ENCODE results near the gene GDAP2.
A peak's percentile ranks its signal among the peaks of the same experiment; 100 is the strongest.
"Not testable (repeated sequence)": the region's sequence is repeated elsewhere in the genome, so short reads cannot be mapped to it uniquely, and the experiment has no call there.

GDAP2 gene

GRCh38 chr1:117897551-117897950 lies 31.9 kb downstream of the GDAP2 start:
- DNase-seq: no peak

- peak; percentile 65 to 86 for DNase-seq
These were observed 33.8 kb downstream of the GDAP2 start for GRCh38 chr1:117895482-117896114.

- DNase-seq: no peak
These were observed 35.3 kb downstream of the GDAP2 start for GRCh38 chr1:117894078-117894477.

GRCh38 chr1:117892512-117892911 lies 36.9 kb downstream of the GDAP2 start:
- DNase-seq: no peak

GRCh38 chr1:117890452-117890851 lies 39.0 kb downstream of the GDAP2 start:
- DNase-seq: no peak

- no peak for DNase-seq
These were observed 43.2 kb downstream of the GDAP2 start for GRCh38 chr1:117886101-117886795.

GRCh38 chr1:117883616-117884015 lies 45.8 kb downstream of the GDAP2 start:
- DNase-seq: no peak

- no peak for DNase-seq
These were observed 50.1 kb downstream of the GDAP2 start for GRCh38 chr1:117879284-117879683.

- no peak for DNase-seq
These were observed 51.6 kb downstream of the GDAP2 start for GRCh38 chr1:117877823-117878222.

GRCh38 chr1:117871013-117871412 lies 58.4 kb downstream of the GDAP2 start:
- no peak for DNase-seq

- DNase-seq: peak in 1 of 2 experiments; percentile 30
These were observed 67.7 kb downstream of the GDAP2 start for GRCh38 chr1:117861694-117862093.

- DNase-seq: peak; percentile 85 to 94
These were observed 68.4 kb downstream of the GDAP2 start for GRCh38 chr1:117860896-117861610.

- DNase-seq: no peak
These were observed 69.5 kb downstream of the GDAP2 start for GRCh38 chr1:117859901-117860300.

- peak in 1 of 2 experiments; percentile 25 for DNase-seq
These were observed 72.0 kb downstream of the GDAP2 start for GRCh38 chr1:117857418-117857817.

- DNase-seq: peak; percentile 53 to 76
These were observed 76.4 kb downstream of the GDAP2 start for GRCh38 chr1:117852853-117853553.

- DNase-seq: no peak
These were observed 77.7 kb downstream of the GDAP2 start for GRCh38 chr1:117851687-117852086.

GRCh38 chr1:117846674-117847425 lies 82.6 kb downstream of the GDAP2 start:
- DNase-seq: no peak

- DNase-seq: not testable (repeated sequence)
These were observed 84.9 kb downstream of the GDAP2 start for GRCh38 chr1:117844478-117844877.

- no peak for DNase-seq
These were observed 85.6 kb downstream of the GDAP2 start for GRCh38 chr1:117843791-117844190.

- no peak for DNase-seq
These were observed 86.8 kb downstream of the GDAP2 start for GRCh38 chr1:117842408-117843170.

- no peak for DNase-seq
These were observed 88.2 kb downstream of the GDAP2 start for GRCh38 chr1:117841117-117841650.

Measured in NCI-H524 (cell line).